ENCODE measurements around the gene SPTBN1.

- TF ChIP-seq ZNF384 (IDR thresholded peaks at IDR 0.05) (no peak), BHLHE40 (IDR thresholded peaks at IDR 0.05; ENCODE audit: borderline replicate concordance) (no peak), PKNOX1 (IDR thresholded peaks at IDR 0.05) (no peak), TARDBP (IDR thresholded peaks at IDR 0.05) (no peak), L3MBTL2 (conservative IDR thresholded peaks at IDR 0.05) (no peak), FOXA1 (IDR thresholded peaks at IDR 0.05) (no peak), FOXK2 (IDR thresholded peaks at IDR 0.05) (no peak)
Observed at GRCh38 chr2:54483426-54483825, 27.3 kb downstream of the SPTBN1 start.

Measured in HEK293T (cell line).